ENCODE measurements around the gene HGFAC.

Gene HGFAC

GRCh38 chr4:3476936-3477749 is 35.4 kb downstream of the HGFAC start:
- no peak for DNase-seq

GRCh38 chr4:3477750-3478430 is 36.1 kb downstream of the HGFAC start:
- no peak for DNase-seq

- DNase-seq = no peak
Measured at GRCh38 chr4:3478446-3479357, 36.9 kb downstream of the HGFAC start.

GRCh38 chr4:3479358-3480101 is 37.8 kb downstream of the HGFAC start:
- DNase-seq = no peak

GRCh38 chr4:3480528-3481112 is 38.9 kb downstream of the HGFAC start:
- DNase-seq = no peak

GRCh38 chr4:3481113-3481531 is 39.4 kb downstream of the HGFAC start:
- DNase-seq = no peak

GRCh38 chr4:3481783-3482393 is 40.1 kb downstream of the HGFAC start:
- no peak for DNase-seq

GRCh38 chr4:3482707-3483106 is 40.9 kb downstream of the HGFAC start:
- DNase-seq = no peak

GRCh38 chr4:3483471-3483921 is 41.7 kb downstream of the HGFAC start:
- peak; percentile 43 for DNase-seq

GRCh38 chr4:3484057-3484973 is 42.5 kb downstream of the HGFAC start:
- DNase-seq = no peak

GRCh38 chr4:3485011-3485791 is 43.4 kb downstream of the HGFAC start:
- DNase-seq = no peak

- DNase-seq = no peak
Measured at GRCh38 chr4:3485886-3486540, 44.2 kb downstream of the HGFAC start.

GRCh38 chr4:3486541-3487540 is 45.1 kb downstream of the HGFAC start:
- DNase-seq = no peak

- DNase-seq = no peak
Measured at GRCh38 chr4:3487861-3488260, 46.1 kb downstream of the HGFAC start.

GRCh38 chr4:3488820-3489219 is 47.1 kb downstream of the HGFAC start:
- DNase-seq = no peak

- no peak for DNase-seq
Measured at GRCh38 chr4:3489451-3489962, 47.7 kb downstream of the HGFAC start.

- no peak for DNase-seq
Measured at GRCh38 chr4:3491681-3492405, 50.1 kb downstream of the HGFAC start.
